ENCODE measurements around the gene CYB5R2. TPM values are rescaled to one million over a fixed set of nuclear protein-coding genes. Genes with fewer than 3 reads are reported as not detected.

CYB5R2 gene
- total RNA-seq, 2 donors from 2014 or later = 14.1 to 52.5 TPM

DNA sequence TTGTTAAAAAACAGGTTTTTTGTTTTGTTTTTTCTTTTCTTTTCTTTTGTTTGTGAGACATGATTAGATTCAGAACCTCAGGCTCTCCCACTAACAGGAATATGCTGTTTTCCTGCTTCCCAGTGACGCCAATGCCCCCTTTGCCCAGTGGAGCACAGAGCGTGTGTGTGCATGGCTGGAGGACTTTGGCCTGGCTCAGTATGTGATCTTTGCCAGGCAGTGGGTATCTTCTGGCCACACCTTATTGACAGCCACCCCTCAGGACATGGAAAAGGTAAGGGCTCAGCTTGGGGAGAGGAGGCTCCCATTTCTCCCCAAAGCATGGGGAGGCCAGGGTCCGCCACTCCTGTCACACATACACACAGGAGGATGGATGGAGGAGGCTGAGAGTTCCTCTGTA is 25.0 kb downstream of the CYB5R2 start:
- DNase-seq (ENCODE audit: low spot score) = no peak
- no peaks in the 10 kb centered on the region for H3K4me1 ChIP-seq (replicated peaks)
- no peak overlapping the region for H3K27ac ChIP-seq
- H3K9me3 ChIP-seq = no peaks in the 10 kb centered on the region
- WGBS = 99% methylated on average over 3 of the region's 3 CpGs
- intact Hi-C loops (cut with DNase I) = no loop called here
- H3K36me3 ChIP-seq = peaks cover 0 to 7% of the 10 kb centered on the region in 2 donors
- H3K27me3 ChIP-seq (replicated peaks; ENCODE audit: insufficient read depth) = no peaks in the 10 kb centered on the region
- no peak for TF ChIP-seq POLR2AphosphoS5 (IDR thresholded peaks at IDR 0.05)
- no peak for TF ChIP-seq CTCF (IDR thresholded peaks at IDR 0.05)
- no peak for TF ChIP-seq POLR2A (IDR thresholded peaks at IDR 0.05)
- H3K4me3 ChIP-seq = no peak overlapping the region

DNA sequence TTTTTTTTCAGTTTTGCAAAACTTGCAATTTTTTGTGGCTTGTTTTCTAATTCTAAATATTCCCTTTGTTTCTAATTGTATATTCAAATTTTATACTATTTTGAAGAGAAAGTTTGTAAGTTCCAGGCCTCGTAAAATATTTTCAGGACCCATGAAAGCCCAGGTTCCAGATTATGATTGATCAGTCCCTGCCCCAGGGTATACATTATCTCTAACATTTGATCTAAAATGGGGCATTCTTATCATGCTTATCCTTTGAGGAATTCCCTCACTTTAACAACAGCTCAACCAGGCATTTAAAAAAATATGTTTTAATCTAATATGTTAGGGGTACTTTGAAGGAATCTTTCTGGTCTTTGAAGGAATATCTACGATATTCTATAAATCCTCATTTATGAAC is 26.4 kb downstream of the CYB5R2 start:
- Histone ChIP-seq H3K27ac (no peak overlapping the region), H3K9me3 (no peaks in the 10 kb centered on the region), H3K36me3 (peaks cover 0 to 3% of the 10 kb centered on the region in 2 donors), H3K4me1 (replicated peaks) (no peaks in the 10 kb centered on the region), H3K4me3 (no peak overlapping the region), H3K27me3 (replicated peaks; ENCODE audit: insufficient read depth) (no peaks in the 10 kb centered on the region)
- WGBS = 90% methylated on average over 2 of the region's 2 CpGs
- no peak for DNase-seq (ENCODE audit: low spot score)
- intact Hi-C loops (cut with DNase I) = no loop called here
- TF ChIP-seq CTCF (IDR thresholded peaks at IDR 0.05) (no peak), POLR2A (IDR thresholded peaks at IDR 0.05) (no peak), POLR2AphosphoS5 (IDR thresholded peaks at IDR 0.05) (no peak)

DNA sequence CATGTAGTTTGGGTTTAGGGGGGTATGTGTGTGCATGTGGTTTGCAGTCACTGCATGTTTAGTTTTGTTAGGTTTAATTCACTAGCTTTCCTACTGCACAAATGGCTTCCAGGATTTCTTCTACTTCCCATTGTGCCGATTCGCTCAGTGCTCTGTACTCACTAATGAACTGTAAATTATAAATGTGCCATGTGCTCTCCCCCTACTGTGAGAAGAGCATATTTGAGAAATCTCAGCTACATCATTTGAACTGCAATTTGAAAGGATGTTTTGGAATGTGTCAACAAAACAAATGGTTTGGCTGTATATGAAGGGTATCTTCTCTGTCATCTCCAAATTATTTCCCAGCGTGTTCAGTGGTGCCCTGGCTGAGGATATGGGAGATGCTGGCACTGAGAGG is 28.1 kb downstream of the CYB5R2 start:
- Histone ChIP-seq H3K4me3 (no peak overlapping the region), H3K36me3 (peaks cover 0 to 6% of the 10 kb centered on the region in 2 donors), H3K9me3 (no peaks in the 10 kb centered on the region), H3K4me1 (replicated peaks) (no peaks in the 10 kb centered on the region), H3K27me3 (replicated peaks; ENCODE audit: insufficient read depth) (no peaks in the 10 kb centered on the region), H3K27ac (no peak overlapping the region)
- no peak for TF ChIP-seq POLR2AphosphoS5 (IDR thresholded peaks at IDR 0.05)
- TF ChIP-seq CTCF (IDR thresholded peaks at IDR 0.05) = no peak
- TF ChIP-seq POLR2A (IDR thresholded peaks at IDR 0.05) = no peak
- intact Hi-C loops (cut with DNase I) = no loop called here
- 75% methylated on average over 3 of the region's 3 CpGs for WGBS
- DNase-seq (ENCODE audit: low spot score) = no peak

GRCh38 chr11:7643314-7643713 is 30.0 kb downstream of the CYB5R2 start:
- 76% methylated on average over 4 of the region's 4 CpGs for WGBS
- Histone ChIP-seq H3K4me1 (replicated peaks) (no peaks in the 10 kb centered on the region), H3K9me3 (no peaks in the 10 kb centered on the region), H3K4me3 (no peak overlapping the region), H3K27ac (no peak overlapping the region), H3K27me3 (replicated peaks; ENCODE audit: insufficient read depth) (no peaks in the 10 kb centered on the region), H3K36me3 (peaks cover 0 to 6% of the 10 kb centered on the region in 2 donors)
- intact Hi-C loops (cut with DNase I) = no loop called here
- TF ChIP-seq POLR2AphosphoS5 (IDR thresholded peaks at IDR 0.05) (no peak), POLR2A (IDR thresholded peaks at IDR 0.05) (no peak), CTCF (IDR thresholded peaks at IDR 0.05) (no peak)
- no peak for DNase-seq (ENCODE audit: low spot score)

- 26% methylated on average over 4 of the region's 4 CpGs for WGBS
- H3K36me3 ChIP-seq = peaks cover 0 to 6% of the 10 kb centered on the region in 2 donors
- no peak overlapping the region for H3K4me3 ChIP-seq
- H3K27me3 ChIP-seq (replicated peaks; ENCODE audit: insufficient read depth) = no peaks in the 10 kb centered on the region
- H3K4me1 ChIP-seq (replicated peaks) = no peaks in the 10 kb centered on the region
- no peaks in the 10 kb centered on the region for H3K9me3 ChIP-seq
- peak; percentile 43 for DNase-seq (ENCODE audit: low spot score)
- intact Hi-C loops (cut with DNase I) = no loop called here
- TF ChIP-seq POLR2A (IDR thresholded peaks at IDR 0.05) (no peak), POLR2AphosphoS5 (IDR thresholded peaks at IDR 0.05) (peak; percentile 40)
- H3K27ac ChIP-seq = no peak overlapping the region
Measured at GRCh38 chr11:7642747-7643146, 30.6 kb downstream of the CYB5R2 start.

Data from prostate gland (tissue), 2 donors.